Natural killer cell (primary cell): ENCODE data around the gene NEK3. TPM values are rescaled to one million over a fixed set of nuclear protein-coding genes. Genes with fewer than 3 reads are reported as not detected.
"Not testable (repeated sequence)": the region's sequence is repeated elsewhere in the genome, so short reads cannot be mapped to it uniquely, and the experiment has no call there.

Source experiments
- ATAC-seq, 3 donors: fragments of 150-1000 bp in 2 of 3; fragments of 200-7000 bp in 1 of 3; cut with Tn5 transposase; 1 replicate in 1 of 3; 2 replicates in 2 of 3; pipeline ENCODE4 v1.10.0; 2021; ENCODE audit warnings: mild to moderate bottlenecking in 2 of 3, moderate library complexity in 2 of 3
- DNase-seq, 2 donors: peaks; one replicate each; pipeline versions ENCODE4 v3.0.0 to v3.0.0-alpha.2; 2013 to 2021; ENCODE audit warnings: mixed read lengths in 1 of 2
- H3K27ac ChIP-seq: one replicate; pipeline ENCODE4 v1.5.1; 2013; ENCODE audit warnings: mild to moderate bottlenecking, low read length
- H3K27me3 ChIP-seq: one replicate; pipeline ENCODE4 v1.6.1; 2013; ENCODE audit warnings: low read length; ENCODE audit not compliant: control insufficient read depth, insufficient read depth
- H3K36me3 ChIP-seq: one replicate; pipeline ENCODE4 v1.6.1; 2013; ENCODE audit warnings: low read length; ENCODE audit not compliant: control insufficient read depth, insufficient read depth
- H3K4me1 ChIP-seq: one replicate; pipeline ENCODE4 v1.6.1; 2013; ENCODE audit warnings: low read length; ENCODE audit not compliant: control insufficient read depth, insufficient read depth
- H3K4me3 ChIP-seq: one replicate; pipeline ENCODE4 v1.5.1; 2013; ENCODE audit warnings: low read length
- H3K9me3 ChIP-seq: one replicate; pipeline ENCODE4 v1.6.1; 2013; ENCODE audit warnings: low read length; ENCODE audit not compliant: control insufficient read depth, insufficient read depth
- H3K27ac Mint-ChIP-seq, 2 donors: one replicate each; pipeline ENCODE4 v1.8.0; 2022; ENCODE audit warnings: mild to moderate bottlenecking in 2 of 2, mixed read lengths in 2 of 2, moderate library complexity in 1 of 2
- H3K27me3 Mint-ChIP-seq, 2 donors: one replicate each; pipeline ENCODE4 v1.8.0; 2022; ENCODE audit warnings: low read depth in 2 of 2, mixed read lengths in 2 of 2
- H3K36me3 Mint-ChIP-seq: one replicate; pipeline ENCODE4 v1.8.0; 2022; ENCODE audit warnings: mixed read lengths
- H3K4me1 Mint-ChIP-seq, 2 donors: one replicate each; pipeline ENCODE4 v1.8.0; 2022; ENCODE audit warnings: mixed read lengths in 2 of 2
- H3K4me3 Mint-ChIP-seq: one replicate; pipeline ENCODE4 v1.8.0; 2022; ENCODE audit warnings: mild to moderate bottlenecking, moderate library complexity, mixed read lengths
- H3K9me3 Mint-ChIP-seq, 2 donors: one replicate each; pipeline ENCODE4 v1.8.0; 2022; ENCODE audit warnings: mixed read lengths in 2 of 2
- WGBS: methylation state at CpG from one replicate; pipeline ENCODE4 v1.1.7; 2013; ENCODE audit warnings: missing lambda C conversion rate; ENCODE audit not compliant: insufficient coverage; 5-methylcytosine and 5-hydroxymethylcytosine counted together
- intact Hi-C: fragments of 100-400 bp; cut with micrococcal nuclease; formaldehyde crosslinking; loops from one replicate; pipeline ENCODE4 v1.14.2; 2022
- total RNA-seq, 4 donors: library from RNA; stranded (reverse); fragments of 120-200 nt in 1 of 4; gene quantifications; one replicate each; pipeline versions ENCODE4 v1.2.3 to v1.2.4, GENCODE V29; 2013 to 2022
- TF ChIP-seq, protein P1 (sequence below): fragments of 200-600 bp; IDR thresholded peaks from one replicate; pipeline ENCODE4 v1.8.0; 2022; ENCODE audit warnings: antibody characterized with exemption

The NEK3 gene
- total RNA-seq, 3 donors from 2014 or later (not counting 1 experiment from before 2014, with no cell fraction given) = 7.5 to 15.2 (median 8.8) TPM

DNA sequence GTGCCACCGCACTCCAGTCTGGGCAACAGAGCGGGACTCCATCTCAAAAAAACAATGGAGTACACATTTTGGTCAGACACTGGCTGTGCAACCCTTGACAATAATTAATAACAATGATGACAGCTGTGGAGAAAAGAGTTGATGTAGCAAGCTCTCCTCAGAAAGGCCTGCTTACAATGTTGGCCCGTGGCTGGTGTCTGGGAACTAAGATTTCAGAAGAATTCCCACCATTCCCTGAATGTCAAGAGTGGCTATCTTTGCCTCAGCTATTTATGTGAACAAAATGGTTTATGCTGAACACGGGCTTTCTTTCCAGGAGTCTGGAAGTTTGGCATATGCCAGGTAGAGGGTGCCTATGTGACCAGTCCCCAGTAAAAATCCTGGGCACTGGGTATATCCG, 56.0 kb downstream of the NEK3 start:
- no peaks in the 10 kb centered on the region for H3K9me3 Mint-ChIP-seq
- 89% methylated on average over 5 of the region's 5 CpGs for WGBS

DNA sequence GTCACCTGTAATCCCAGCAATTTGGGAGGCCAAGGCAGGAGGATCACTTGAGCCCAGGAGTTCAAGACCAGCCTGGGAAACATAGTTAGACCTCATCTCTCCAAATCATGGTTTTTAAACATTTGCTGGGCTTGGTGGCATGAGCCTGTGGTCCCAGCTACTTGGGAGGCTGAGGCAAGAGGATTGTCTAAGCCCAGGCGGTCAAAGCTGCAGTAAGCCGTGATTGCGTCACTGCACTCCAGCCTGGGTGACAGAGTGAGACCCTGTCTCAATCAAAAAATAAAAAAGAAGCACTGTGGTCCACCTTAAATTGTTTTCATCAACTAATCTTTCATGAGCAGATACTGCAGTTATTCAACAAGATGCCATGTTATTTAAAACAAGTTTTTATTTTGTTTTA, 57.0 kb downstream of the NEK3 start:
- ATAC-seq, H3K27me3 Mint-ChIP-seq, H3K9me3 ChIP-seq, H3K27me3 ChIP-seq, H3K9me3 Mint-ChIP-seq, H3K4me3 ChIP-seq, H3K4me1 ChIP-seq, intact Hi-C loops, H3K4me3 Mint-ChIP-seq, DNase-seq, H3K4me1 Mint-ChIP-seq, H3K36me3 ChIP-seq, H3K27ac Mint-ChIP-seq, H3K36me3 Mint-ChIP-seq, H3K27ac ChIP-seq: not testable (repeated sequence)
- 99% methylated on average over 3 of the region's 3 CpGs for WGBS

More for the DNA sequence above, 56.0 kb downstream of the NEK3 start:
- intact Hi-C loops = no loop called here
- H3K4me1 ChIP-seq = no peaks in the 10 kb centered on the region
- TF ChIP-seq, protein P1, sequence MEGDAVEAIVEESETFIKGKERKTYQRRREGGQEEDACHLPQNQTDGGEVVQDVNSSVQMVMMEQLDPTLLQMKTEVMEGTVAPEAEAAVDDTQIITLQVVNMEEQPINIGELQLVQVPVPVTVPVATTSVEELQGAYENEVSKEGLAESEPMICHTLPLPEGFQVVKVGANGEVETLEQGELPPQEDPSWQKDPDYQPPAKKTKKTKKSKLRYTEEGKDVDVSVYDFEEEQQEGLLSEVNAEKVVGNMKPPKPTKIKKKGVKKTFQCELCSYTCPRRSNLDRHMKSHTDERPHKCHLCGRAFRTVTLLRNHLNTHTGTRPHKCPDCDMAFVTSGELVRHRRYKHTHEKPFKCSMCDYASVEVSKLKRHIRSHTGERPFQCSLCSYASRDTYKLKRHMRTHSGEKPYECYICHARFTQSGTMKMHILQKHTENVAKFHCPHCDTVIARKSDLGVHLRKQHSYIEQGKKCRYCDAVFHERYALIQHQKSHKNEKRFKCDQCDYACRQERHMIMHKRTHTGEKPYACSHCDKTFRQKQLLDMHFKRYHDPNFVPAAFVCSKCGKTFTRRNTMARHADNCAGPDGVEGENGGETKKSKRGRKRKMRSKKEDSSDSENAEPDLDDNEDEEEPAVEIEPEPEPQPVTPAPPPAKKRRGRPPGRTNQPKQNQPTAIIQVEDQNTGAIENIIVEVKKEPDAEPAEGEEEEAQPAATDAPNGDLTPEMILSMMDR = no peak
- H3K4me1 Mint-ChIP-seq = no peaks in the 10 kb centered on the region
- H3K27me3 ChIP-seq = no peaks in the 10 kb centered on the region
- H3K27ac ChIP-seq = no peak overlapping the region
- no peaks in the 10 kb centered on the region for H3K27me3 Mint-ChIP-seq
- ATAC-seq = no peak
- H3K27ac Mint-ChIP-seq = no peak overlapping the region
- DNase-seq = no peak
- no peaks in the 10 kb centered on the region for H3K36me3 Mint-ChIP-seq
- no peak overlapping the region for H3K4me3 Mint-ChIP-seq
- H3K36me3 ChIP-seq = no peaks in the 10 kb centered on the region
- H3K9me3 ChIP-seq = no peaks in the 10 kb centered on the region
- H3K4me3 ChIP-seq = no peak overlapping the region

GRCh38 chr13:52097197-52097596, 62.2 kb downstream of the NEK3 start:
- ATAC-seq (no peak), DNase-seq (no peak)
- Mint-ChIP-seq H3K4me1 (no peaks in the 10 kb centered on the region), H3K27ac (no peak overlapping the region), H3K4me3 (no peak overlapping the region), H3K9me3 (no peaks in the 10 kb centered on the region), H3K27me3 (peaks cover 3 to 9% of the 10 kb centered on the region in 2 donors), H3K36me3 (no peaks in the 10 kb centered on the region)
- no peak overlapping the region for H3K27ac ChIP-seq
- H3K9me3 ChIP-seq = no peaks in the 10 kb centered on the region
- WGBS = 94% methylated on average over 5 of the region's 5 CpGs
- H3K4me1 ChIP-seq = no peaks in the 10 kb centered on the region
- H3K36me3 ChIP-seq = no peaks in the 10 kb centered on the region
- H3K27me3 ChIP-seq = no peaks in the 10 kb centered on the region
- intact Hi-C loops = no loop called here
- no peak overlapping the region for H3K4me3 ChIP-seq
- TF ChIP-seq, protein P1 = no peak

- H3K9me3 ChIP-seq = no peaks in the 10 kb centered on the region
- Mint-ChIP-seq H3K36me3 (no peaks in the 10 kb centered on the region), H3K27ac (no peak overlapping the region), H3K4me3 (no peak overlapping the region), H3K27me3 (peaks cover 7 to 10% of the 10 kb centered on the region in 2 donors), H3K9me3 (no peaks in the 10 kb centered on the region), H3K4me1 (no peaks in the 10 kb centered on the region)
- H3K4me1 ChIP-seq = no peaks in the 10 kb centered on the region
- intact Hi-C loops = no loop called here
- TF ChIP-seq, protein P1 = no peak
- H3K36me3 ChIP-seq = no peaks in the 10 kb centered on the region
- ATAC-seq (no peak), DNase-seq (no peak)
- no peaks in the 10 kb centered on the region for H3K27me3 ChIP-seq
- H3K4me3 ChIP-seq = no peak overlapping the region
- no peak overlapping the region for H3K27ac ChIP-seq
- 63% methylated on average over 3 of the region's 3 CpGs for WGBS
These were observed 62.6 kb downstream of the NEK3 start for GRCh38 chr13:52096748-52097147.
